RWPE1 (cell line): Measurements from ENCODE around the gene IFI27L1.

Experiments
- CTCF ChIA-PET: fragments of 350-600 bp; sonication (Branson Sonifier 250); formaldehyde crosslinking; extraction: SDS; loops from one replicate; lab custom pipeline; 2021; lab: Yijun Ruan, JAX
- POLR2A ChIA-PET: fragments of 400-600 bp; formaldehyde crosslinking; extraction: SDS; loops from one replicate; lab custom pipeline; 2020; ENCODE audit warnings: antibody characterized with exemption; ENCODE audit not compliant: low non-redundant PET; lab: Yijun Ruan, JAX
- DNase-seq: peaks from one replicate; pipeline ENCODE4 v3.0.0; 2012; ENCODE audit warnings: low spot score
- H3K27ac ChIP-seq: fragments of 450-650 bp; 2 replicates; pipeline ENCODE4 v1.5.1; 2017
- TF ChIP-seq, protein P1 (sequence below): fragments of 450-650 bp; conservative IDR thresholded peaks from 2 replicates; pipeline ENCODE4 v1.5.1; 2017; ENCODE audit warnings: low read depth, mild to moderate bottlenecking

IFI27L1 gene

DNA sequence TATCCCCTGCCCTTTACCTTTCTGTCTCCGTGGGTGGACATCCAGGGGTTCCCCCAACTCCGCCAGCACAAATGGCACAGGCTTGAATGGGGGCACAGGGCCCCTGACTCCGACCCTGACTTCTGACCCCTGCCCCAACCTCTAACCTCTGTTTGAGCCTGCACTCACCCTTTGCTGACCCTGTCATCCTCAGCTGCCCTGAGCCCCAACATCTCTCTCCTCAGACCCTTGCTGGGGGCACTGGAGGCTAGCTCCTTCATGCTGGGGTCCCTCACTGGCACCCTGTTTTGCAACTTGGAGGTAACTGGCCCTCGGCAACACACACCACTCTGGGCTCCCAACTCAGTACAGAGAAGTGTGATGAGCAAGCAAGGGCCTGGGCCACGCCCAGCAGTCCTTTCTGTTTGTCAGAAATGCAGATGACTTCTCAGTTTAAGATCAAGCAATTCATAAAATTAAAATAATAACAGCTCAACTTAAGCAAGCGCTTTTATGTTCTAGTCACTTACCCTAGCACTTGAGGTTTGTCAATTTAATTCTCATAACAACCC, 31.5 kb downstream of the IFI27L1 start:
- TF ChIP-seq, protein P1, sequence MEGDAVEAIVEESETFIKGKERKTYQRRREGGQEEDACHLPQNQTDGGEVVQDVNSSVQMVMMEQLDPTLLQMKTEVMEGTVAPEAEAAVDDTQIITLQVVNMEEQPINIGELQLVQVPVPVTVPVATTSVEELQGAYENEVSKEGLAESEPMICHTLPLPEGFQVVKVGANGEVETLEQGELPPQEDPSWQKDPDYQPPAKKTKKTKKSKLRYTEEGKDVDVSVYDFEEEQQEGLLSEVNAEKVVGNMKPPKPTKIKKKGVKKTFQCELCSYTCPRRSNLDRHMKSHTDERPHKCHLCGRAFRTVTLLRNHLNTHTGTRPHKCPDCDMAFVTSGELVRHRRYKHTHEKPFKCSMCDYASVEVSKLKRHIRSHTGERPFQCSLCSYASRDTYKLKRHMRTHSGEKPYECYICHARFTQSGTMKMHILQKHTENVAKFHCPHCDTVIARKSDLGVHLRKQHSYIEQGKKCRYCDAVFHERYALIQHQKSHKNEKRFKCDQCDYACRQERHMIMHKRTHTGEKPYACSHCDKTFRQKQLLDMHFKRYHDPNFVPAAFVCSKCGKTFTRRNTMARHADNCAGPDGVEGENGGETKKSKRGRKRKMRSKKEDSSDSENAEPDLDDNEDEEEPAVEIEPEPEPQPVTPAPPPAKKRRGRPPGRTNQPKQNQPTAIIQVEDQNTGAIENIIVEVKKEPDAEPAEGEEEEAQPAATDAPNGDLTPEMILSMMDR, result no peak
- CTCF ChIA-PET, result no interaction called here
- POLR2A ChIA-PET, result interaction anchor here (0.7 kb wide), 1 partner anchor 91 kb away, joined by 3 read pairs; no protein-coding TSS in a partner anchor
- DNase-seq, result no peak
- no peak overlapping the region; the same call in 1 of the 2 replicates for H3K27ac ChIP-seq

DNA sequence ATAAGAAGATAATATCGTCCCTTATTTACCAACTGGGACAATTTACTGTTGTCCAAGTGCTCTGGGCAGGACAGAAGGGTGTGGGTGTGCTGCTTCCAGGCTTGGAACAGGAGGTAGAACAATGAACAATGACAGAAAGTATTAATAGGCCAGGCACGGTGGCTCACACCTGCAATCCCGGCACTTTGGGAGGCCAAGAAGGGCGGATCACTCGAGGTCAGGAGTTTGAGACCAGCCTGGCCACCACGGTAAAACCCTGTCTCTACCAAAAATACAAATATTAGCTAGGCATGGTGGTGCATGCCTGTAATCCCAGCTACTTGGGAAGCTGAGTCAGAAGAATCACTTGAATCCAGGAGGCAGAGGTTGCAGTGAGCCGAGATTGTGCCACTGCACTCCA, 32.0 kb downstream of the IFI27L1 start:
- TF ChIP-seq, protein P1, result no peak
- POLR2A ChIA-PET, result interaction anchor here (0.7 kb wide), 1 partner anchor 92 kb away, joined by 3 read pairs; no protein-coding TSS in a partner anchor
- H3K27ac ChIP-seq, result peak overlapping the region; percentile 13; the same call in 1 of the 2 replicates
- CTCF ChIA-PET, result no interaction called here
- DNase-seq, result no peak

DNA sequence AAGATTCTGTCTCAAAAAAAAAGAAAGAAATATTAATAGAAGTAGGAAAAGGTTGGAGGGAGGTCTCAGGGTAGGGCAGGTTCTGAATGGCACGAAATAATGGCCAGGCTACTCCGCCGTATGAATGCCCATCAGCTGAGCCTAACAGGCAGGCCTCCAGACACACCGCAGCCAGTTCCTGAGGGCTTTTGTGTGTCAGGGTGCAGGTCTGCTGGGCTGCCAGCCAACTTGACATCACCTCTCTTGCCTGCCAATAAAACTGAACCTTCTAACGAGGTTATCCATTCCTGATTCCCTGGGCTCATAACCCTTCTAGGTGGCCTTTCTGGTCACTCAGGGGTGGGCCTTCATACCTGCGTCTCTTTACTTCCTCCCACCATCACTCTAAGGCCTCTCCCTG, 32.4 kb downstream of the IFI27L1 start:
- TF ChIP-seq, protein P1, result no peak
- ChIA-PET CTCF (no interaction called here), POLR2A (interaction anchor here (0.7 kb wide), 1 partner anchor 92 kb away, joined by 3 read pairs; no protein-coding TSS in a partner anchor)
- DNase-seq, result no peak
- H3K27ac ChIP-seq, result peak overlapping the region; percentile 13; the same call in 1 of the 2 replicates

DNA sequence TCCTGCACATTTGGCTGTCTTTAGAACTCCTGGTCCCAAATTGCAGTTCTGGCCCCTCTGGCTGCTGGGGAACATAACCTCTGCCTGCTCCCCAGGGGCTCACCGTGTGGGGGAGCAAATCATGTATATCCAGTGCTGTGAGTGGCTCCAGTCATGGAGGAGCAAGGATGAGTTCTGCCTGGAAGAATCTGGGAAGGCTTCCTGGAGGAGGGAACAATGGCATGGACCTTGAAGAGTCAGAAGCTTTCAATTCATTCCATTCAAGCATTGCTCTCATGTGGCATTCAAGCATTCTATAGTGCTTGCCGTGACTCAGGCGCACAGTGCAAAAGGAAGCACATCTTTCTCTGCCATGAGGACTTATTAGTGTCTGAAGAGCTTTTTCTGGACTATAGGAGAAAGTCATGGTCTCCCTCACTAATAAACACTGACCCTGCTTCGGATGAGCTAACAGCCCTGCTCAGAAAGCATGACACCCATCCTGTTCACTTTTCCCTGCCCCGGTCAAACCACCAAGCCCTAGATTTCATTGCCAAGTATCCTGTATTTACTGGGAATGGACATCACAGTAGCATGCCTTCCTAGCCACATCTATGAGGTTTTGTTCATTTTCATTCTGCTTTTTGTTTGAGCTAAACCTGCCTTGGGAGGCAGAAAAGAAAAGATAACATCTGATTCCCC, 32.9 kb downstream of the IFI27L1 start:
- TF ChIP-seq, protein P1, result no peak
- CTCF ChIA-PET, result interaction anchor here (0.6 to 1.8 kb wide), 2 partner anchors 18 to 485 kb away, joined by 3 to 6 read pairs; no protein-coding TSS in a partner anchor
- POLR2A ChIA-PET, result no interaction called here
- DNase-seq, result no peak
- H3K27ac ChIP-seq, result no peak overlapping the region

DNA sequence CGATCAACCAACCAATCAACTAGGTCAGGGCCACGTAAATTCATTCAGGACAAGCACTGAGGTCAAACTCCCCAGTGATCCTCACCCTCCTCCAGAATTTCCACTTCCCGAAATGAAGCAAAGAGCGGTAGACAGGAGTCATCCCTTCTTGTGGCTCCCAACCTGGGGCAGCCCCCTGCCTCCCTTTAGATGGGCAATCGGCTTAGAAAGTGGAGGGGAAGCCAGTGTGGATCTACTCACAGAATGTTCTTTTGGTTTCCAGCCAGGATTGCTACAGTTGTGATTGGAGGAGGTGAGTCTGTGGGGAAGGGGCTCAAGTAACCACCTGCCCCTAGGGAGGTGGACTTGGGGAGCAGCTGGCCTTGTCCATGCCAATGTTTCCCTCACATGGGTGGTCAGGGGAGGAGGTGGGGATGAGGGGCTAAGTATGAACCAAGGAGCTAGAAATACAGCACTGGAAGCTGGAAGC, 33.5 kb downstream of the IFI27L1 start:
- ChIA-PET POLR2A (no interaction called here), CTCF (interaction anchor here (0.6 to 1.8 kb wide), 2 partner anchors 17 to 485 kb away, joined by 3 to 6 read pairs; no protein-coding TSS in a partner anchor)
- H3K27ac ChIP-seq, result no peak overlapping the region
- TF ChIP-seq, protein P1, result no peak
- no peak for DNase-seq

DNA sequence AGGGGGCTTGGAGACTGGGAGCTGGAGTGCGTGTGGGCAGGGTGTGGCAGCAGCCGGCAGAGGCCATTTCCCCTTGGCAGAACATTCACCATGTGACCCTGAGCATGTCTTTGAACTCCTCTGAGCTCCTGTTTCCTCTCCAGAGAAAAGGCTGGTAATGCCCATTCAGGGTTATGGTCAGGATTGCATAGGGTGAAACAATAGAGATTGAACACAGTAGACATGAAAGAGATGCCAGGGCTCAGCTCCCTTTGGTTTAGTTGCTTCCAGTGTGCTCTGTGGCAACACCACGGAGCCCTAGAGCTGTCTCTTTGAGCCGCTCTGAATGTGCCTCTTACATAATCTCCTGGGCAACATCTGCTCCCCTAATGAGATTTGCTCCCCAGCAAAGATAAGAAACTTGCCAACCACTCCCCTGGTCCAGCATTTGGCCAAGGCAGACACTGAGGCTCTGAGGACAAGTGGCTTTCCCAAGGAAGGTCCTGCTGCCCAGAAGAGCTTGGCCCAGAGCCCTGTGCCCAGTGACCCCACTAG, 34.0 kb downstream of the IFI27L1 start:
- POLR2A ChIA-PET, result no interaction called here
- no peak overlapping the region for H3K27ac ChIP-seq
- TF ChIP-seq, protein P1, result no peak
- no peak for DNase-seq
- CTCF ChIA-PET, result interaction anchor here (1.8 kb wide), 1 partner anchor 17 kb away, joined by 6 read pairs; no protein-coding TSS in a partner anchor
